Mesenteric fat pad (tissue), 1 donor: ENCODE results near the gene TSPAN6. TPM values are rescaled to one million over a fixed set of nuclear protein-coding genes. Genes with fewer than 3 reads are reported as not detected.

Source experiments
- DNase-seq: peaks from one replicate; pipeline ENCODE4 v3.0.0-alpha.2; 2020; ENCODE audit warnings: low spot score
- total RNA-seq: library from RNA; stranded (reverse); fragmentation: NEBNext Ultra II Directional; extraction: Animal tissue kit (Norgen Biotek cat#: 25700); gene quantifications from one replicate; pipeline ENCODE4 v1.2.1, GENCODE V29; 2021
- donor health status: DM: yes; HTN: yes; CAD: no.

Gene TSPAN6
- total RNA-seq, 1 donor from 2014 or later, result 34.7 TPM

DNA sequence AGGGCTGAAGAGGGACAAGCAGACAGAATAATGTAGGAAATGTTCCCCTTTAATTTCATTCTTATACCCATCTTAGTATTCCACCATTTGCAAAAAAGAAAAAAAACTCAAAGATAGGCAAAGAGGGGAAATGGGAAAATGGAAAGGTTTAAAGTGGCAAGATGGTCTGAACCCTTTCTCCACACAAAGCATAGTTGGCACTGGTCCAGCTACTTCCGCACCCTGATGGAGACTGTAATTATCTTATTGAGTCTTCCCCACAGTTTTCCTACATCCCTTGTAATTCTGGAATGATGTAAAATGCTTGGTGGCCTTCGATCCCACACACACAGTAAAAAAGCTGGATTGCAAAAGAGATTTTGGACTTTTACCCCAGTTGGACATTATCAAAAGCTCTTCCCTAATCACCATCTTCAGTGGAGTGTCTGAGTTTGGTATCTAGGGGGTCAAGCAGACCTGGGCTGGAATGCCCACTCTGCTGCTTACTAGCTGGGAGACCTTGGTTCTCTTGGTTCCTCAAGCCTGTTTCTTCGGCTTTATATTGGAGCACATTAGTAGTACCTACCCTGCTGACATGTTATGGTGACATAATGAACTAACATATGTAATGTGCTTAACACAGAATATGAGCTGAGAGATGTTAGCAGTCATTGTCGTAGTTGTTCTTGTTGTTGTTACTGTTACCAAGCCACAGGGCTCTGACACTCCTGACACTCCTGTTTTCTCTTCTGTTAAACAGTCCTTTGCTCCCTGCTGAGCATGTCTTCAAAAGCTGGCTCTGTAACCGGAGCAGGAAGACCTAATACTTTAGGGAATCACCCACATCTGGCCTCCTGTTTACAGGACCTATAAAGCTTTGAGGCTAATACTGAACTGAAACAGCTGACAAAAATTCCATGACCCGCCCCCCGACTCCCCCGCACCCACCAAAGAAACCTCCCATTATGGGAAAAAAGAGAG, 12.1 kb upstream of the TSPAN6 start:
- no peak for DNase-seq

DNA sequence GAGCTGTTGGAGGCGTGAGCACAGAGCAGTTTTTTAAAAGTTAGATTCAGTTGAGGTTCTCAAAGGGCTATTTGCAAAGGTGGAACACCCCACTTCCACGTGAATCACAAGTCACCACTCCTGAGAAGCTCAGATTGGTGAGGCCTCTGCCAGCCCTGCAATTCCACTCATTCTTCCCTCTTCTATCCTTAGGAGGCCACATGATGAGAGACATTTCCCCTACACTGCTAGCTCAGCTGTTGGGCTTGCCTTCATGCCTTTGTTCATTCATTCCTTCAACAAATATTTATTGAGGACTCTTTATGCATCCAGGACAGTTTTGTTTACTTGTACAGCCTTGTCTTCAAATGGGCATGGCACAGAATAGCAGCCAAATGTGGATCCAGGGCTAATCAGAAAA, 11.1 kb upstream of the TSPAN6 start:
- no peak for DNase-seq

DNA sequence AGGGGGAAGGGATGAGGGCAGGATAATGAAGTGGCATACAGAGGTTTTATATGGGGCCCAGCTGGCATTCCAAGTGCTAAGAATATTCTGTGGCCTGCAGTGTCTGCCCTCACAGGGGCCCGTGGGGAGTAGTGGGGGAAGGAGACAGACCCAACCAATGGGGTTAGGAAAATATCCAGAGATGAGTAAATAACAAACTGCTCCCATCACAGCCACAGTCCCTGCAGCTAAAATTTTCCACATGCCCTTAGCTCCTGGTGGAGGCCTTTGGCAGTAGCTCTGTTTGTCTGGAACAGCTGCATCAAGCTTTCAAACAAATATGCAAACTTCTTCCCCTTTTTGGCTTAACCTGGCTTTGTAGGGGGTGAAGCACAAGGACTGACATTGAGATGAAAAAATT, 10.5 kb upstream of the TSPAN6 start:
- DNase-seq, result no peak

DNA sequence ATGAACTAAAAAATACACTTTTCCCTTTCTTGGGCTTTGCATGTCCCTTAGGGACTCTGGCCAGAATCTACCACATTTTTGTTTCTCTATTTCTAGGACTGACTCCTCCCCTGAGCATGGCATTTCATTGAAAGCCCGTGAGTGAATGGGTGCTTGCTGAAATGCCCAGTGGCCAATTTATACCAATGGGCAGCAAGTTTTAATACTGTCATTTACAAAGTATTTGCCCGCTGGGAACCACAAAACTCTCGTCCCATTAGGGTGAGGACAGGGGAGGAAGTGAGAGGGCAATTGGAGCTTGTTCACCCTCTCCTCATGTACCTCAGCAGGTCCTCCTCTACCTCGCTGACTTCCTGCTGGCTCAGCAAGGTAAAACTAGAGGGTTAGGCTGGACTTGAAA, 8.5 kb upstream of the TSPAN6 start:
- DNase-seq, result no peak

DNA sequence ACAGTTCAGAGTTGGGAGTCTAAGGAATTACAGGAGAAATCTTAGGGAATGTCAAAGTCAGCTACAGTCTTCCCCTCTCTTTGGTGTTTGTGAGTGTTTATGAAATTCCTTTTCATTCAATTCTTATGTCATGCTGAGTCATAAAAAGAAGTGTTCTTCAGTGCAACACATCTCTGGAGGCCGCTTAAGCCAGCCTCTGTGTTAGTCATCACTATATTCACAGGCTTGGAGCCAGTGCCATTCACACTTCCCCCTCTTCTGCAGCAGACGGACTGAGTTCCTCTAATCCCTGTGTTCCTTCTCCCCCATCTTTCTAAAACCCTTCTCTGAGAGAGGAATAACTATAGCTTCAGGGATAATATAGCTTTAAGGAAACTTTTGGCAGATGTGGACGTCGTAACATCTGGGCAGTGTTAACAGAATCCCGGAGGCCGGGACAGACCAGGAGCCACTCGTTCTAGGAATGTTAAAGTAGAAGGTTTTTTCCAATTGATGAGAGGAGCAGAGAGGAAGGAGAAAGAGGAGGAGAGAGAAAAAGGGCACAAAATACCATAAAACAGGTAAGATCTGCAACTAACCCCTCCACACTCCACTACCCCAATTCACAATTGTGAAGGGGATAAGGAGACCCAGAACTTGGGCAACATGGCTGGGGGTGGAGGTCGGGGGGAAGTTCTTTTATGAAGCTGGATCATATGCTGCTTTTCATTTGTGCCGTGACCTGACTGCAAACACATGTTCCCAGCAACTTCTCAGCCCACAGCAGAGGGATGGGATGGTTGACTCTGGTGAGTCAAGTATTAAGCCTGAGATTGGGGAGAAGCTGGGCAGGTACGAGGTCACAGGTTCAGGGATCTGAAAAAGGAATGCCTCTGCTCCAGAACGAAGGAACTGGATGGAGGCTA, 7.6 kb upstream of the TSPAN6 start, which contains the start of gene SRPX2:
TSS of gene SRPX2 (plus strand) at position 244 of the 905 bp plus-strand sequence. CDS start 2,124 bp downstream, outside the sequence.
- DNase-seq, result no peak

DNA sequence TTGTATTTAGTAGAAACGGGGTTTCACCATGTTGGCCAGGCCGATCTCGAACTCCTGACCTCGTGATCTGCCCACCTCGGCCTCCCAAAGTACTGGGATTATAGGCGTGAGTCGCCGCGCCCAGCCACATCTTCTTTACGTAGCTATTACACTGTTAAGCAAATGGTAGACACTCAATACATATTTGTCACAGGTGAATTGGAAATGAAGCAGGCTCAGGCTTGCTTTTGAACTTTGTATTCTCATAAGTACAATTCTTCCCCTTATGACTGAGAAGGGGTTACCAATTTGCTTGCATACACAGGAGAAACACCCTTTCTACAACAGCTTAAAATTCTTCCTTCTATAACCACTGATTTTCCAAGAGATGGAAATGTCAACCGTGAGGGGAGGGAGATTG, 6.6 kb upstream of the TSPAN6 start:
- no peak for DNase-seq

DNA sequence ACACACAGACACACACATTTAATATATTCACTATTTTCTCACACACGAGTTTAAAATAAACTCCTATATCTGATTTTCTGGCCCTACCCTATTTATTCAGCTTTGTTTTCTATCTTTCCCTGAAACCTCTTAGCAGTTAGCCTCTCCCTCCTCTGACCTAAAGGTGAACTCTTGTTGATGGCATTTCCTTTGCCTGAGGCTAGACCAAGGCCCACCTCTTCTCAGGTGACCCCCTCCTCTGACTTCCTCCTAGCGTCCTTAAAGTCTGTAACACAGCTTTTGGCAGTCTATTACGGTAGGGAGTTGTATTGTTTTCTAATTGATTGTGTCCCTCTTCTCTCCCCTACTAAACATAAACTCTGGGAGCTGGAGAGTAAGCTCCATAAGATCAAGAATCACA, 5.7 kb upstream of the TSPAN6 start:
- DNase-seq, result no peak

DNA sequence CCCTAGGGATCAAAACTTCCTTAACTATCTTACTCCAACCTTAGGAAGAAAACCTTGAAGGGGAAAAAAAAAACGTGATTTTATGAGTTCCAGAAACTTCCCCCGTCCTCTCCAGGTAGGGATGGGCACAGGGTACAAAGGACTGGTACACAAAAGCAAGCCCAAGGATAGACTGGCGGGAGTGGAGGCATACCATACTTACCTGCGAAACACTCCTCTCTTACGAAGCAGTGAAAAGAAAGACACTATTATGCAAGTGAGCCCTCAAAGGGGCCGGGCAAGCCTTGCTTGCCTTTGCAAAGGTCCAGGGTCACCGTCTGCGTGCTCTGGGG, 651 bp downstream of the TSPAN6 start:
- DNase-seq, result no peak

DNA sequence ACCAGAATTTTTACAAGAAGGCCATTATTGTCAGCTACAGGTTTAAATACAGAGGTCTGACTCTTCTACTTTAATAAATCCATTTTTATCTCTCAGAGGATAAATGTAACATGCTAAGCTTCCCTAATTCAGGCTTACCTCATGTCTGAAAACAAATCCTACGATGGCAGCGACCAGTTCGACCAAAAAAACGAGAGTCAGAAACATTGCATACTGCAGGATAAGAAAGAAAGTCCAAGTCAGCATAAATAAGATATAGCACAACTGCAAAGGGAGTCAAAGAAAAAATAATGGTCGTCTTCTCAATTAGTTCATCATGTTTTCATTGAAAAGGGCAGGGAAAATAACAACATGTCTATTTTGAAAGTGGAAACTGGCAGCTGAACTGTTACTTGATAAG, 1.6 kb downstream of the TSPAN6 start:
- no peak for DNase-seq

DNA sequence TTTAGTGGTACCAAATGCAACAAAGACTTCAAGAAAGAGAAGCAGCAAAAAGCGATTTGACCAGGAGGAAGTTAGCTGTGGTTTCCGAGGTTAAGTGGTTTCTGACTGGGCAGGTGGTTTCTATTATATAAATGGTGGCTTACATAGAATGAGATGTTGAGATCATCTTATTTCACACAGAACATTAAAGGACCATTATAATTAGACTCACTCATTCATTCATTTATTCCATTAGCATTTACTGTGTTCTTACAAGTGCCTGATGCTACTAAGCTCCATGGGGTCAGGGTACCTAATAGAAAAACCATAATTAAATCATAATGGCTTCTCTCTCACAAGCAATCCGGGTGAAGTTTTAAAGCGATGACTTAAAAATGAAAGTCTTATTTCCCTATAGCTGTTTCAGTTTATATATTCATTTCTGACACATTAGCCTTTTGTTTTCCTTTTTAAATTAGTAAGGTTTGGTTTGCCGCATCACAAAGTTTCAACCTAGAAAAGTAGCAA, 10.6 kb downstream of the TSPAN6 start:
- DNase-seq, result no peak

DNA sequence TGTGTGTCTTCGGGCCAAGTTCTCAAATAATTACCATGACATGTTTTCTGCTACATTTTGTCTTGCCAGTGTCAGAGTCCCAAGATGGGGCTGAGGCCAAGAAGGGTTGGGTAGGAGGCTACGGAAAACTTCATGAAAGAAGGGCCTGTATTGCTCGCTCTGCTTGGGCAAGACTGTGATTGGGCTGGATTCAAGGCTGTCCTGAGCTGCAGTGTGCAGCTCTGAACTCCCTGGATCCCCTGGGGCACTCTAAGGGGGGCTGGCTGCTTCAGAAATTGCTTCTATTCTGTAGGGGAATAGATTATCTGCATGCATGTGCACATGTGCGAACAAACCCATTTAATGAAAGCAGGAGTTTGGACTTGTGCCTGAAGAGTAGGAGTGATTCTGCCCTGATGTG, 13.6 kb downstream of the TSPAN6 start:
- no peak for DNase-seq

DNA sequence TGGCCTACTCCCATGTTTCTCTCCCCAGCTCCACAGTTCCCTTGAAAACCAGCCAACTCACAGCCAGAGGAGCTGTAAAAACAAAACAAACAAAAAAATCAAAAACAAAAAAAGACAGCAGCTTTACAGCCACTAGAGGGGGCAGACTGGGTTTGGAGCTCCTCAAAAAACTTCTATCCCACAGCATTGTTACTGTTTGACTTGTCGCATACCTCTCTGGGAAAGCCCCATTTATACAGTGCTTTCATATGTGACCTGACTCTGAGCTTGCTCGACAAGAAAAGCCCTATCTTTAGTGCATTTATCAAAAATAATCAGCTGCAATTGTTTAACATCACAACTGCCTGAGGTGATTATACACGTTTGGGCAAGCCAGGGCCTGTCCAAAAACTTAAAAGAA, 21.6 kb downstream of the TSPAN6 start:
- DNase-seq, result no peak

DNA sequence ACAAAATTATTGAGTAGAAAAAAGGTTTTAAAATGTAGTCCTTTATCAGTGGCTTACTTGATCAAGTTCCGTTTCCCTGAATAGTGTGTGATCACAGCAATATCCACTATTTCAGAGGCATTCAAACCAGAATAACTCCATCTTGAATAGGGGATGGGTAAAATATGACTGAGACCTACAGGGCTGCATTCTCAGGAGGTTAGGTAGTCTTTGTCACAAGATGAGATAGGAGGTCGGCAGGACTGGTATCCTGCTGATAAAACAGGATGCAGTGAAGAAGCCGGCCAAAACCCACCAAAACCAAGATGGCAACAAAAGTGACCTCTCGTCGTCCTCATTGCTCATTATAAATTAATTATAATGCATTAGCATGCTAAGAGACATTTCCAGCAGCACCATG, 24.7 kb downstream of the TSPAN6 start:
- DNase-seq, result no peak

DNA sequence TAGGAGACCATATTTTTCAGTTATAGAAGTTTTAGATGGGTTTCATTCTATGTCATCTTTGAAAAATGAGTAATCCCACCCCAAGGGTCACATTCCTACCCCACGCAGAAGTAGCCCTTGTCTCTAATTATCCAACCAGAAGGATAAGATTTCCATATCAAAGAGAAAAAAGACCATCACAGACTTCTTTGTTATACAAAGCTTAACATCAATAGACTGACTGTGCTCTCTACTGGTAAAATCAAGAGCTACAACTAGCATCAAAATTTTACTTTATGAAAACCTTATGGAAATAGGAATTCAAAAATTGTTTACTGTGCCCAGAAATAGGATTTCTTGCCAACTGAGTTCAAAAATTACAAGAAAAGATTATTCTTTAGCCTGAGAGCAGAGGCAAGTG, 27.0 kb downstream of the TSPAN6 start:
- DNase-seq, result no peak

DNA sequence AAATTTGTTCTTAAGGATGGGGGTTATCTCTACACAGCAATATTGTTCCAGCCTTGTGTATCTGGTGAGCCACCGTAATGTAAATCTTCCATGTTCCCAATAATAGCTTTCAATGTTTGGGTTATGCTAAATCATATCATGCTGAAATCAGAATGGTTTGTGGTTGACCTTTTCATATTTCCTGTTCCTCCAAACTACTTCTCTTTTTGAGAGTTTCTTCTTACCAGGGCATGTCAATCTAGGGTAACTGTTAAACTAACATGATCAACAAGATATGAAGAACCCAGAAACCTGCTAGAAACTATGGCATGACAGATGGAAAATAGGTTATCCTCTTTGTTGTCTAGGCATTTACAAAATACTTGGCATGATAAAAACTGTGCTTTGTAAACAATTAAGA, 29.9 kb downstream of the TSPAN6 start:
- DNase-seq, result no peak

DNA sequence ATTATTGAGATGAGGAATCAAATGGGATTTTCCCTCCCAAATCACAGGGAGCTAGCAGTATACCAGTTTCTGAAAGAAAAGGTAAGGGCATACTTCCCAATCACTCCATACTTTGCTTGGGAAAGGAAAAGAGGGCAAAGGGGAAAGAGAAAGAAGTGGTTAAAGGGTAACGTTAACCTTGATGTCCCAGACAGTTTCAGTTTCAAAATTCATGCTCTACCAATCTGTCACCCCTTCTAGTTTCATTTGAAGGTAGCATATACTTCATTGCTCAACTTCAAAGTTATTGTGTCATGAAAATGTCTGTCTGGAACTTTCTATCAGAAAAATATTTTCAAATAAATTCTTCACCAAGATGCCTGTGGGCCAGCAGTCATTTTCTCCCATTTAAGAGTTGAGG, 35.8 kb downstream of the TSPAN6 start:
- no peak for DNase-seq

DNA sequence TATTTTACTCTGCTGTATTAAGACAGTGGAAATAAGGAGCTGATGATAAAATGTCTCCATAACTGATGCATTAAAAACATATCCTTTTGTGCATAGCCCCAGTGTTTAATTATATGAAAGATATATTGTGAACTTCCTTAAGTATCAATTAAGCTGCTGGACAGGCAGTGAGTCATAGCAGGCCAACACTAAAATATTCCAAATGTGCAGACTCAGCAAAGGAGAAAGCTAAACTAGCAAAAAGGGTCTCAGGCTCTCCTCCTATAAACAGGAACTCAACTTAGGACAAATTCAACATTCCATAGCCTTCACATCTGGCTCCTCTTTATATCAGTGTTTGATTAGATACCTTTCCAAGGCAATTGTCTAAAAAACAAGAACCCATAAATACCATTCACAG, 36.3 kb downstream of the TSPAN6 start:
- DNase-seq, result no peak

DNA sequence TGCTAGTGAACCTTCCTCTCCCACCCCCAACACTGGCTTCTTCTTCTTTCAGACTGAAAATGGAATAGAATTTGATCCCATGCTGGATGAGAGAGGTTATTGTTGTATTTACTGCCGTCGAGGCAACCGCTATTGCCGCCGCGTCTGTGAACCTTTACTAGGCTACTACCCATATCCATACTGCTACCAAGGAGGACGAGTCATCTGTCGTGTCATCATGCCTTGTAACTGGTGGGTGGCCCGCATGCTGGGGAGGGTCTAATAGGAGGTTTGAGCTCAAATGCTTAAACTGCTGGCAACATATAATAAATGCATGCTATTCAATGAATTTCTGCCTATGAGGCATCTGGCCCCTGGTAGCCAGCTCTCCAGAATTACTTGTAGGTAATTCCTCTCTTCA, 37.1 kb downstream of the TSPAN6 start:
- no peak for DNase-seq

DNA sequence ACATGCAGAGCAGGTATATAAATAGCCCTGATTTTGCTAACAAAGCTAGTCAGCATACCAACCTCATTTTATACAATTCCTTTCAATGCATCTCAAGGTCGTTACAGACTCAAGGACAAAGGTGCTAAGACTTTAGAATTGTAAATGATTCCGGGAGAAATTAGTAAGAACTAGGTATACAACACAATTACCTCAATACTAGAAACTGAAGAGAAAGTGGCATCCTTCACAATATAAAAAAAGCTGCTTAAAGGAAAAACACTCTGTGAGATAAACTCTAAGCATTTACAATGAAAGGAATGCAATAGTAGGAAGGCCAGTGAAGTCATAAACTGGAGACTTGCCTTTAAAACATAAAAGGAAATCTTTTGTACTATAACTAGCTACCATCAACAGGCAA, 40.0 kb downstream of the TSPAN6 start:
- no peak for DNase-seq

DNA sequence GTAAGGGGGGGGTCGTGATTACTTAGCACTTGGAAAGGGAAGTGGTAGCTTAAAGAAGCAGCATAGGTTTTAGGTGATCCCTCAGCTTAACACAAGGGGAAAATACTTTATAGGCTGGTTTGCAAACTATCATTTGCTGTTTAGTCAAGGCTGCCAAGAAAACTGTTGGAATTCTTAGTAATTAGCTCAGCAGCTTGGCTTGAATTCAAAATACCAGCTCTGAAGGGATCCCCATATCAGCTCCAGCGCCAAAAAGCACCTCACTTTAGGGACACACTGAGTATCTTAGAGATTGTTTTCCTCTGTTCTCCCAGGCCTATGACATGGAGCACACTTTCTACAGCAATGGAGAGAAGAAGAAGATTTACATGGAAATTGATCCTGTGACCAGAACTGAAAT, 43.0 kb downstream of the TSPAN6 start:
- no peak for DNase-seq

DNA sequence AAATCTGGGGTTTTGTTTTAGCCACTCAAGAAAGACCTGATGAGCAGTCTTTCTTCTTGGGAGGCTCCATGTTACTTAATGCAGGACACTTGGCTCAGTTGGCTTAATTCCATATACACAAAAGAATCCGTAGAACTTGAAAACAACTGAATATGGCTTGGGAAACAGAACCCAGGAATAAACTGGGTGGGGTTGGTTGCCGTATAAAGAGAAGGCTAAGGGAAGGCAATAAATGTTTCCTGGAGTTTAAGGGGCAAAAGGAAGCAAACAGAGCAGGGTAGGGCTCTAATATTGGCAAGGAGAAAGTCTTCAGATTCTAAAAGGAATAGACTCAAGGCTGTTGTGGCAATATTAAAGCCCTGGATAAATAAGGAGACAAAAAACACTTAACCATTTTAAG, 43.5 kb downstream of the TSPAN6 start:
- no peak for DNase-seq
